Neural progenitor cell (in vitro differentiated cells): Measurements from ENCODE around the gene CDK2AP2.
"Not testable (repeated sequence)": the region's sequence is repeated elsewhere in the genome, so short reads cannot be mapped to it uniquely, and the experiment has no call there.

ENCODE experiments used
- EZH2phosphoT487 ChIP-seq: fragments of 200-600 bp; sonication (generic); IDR thresholded peaks from 2 replicates; pipeline ENCODE4 v1.6.1; 2017; ENCODE audit warnings: antibody characterized with exemption
- TF ChIP-seq, protein P1 (sequence below): fragments of 200-600 bp; sonication (generic); IDR thresholded peaks from 2 replicates; pipeline ENCODE4 v1.5.1; 2017; ENCODE audit warnings: antibody characterized with exemption, mild to moderate bottlenecking

DNA sequence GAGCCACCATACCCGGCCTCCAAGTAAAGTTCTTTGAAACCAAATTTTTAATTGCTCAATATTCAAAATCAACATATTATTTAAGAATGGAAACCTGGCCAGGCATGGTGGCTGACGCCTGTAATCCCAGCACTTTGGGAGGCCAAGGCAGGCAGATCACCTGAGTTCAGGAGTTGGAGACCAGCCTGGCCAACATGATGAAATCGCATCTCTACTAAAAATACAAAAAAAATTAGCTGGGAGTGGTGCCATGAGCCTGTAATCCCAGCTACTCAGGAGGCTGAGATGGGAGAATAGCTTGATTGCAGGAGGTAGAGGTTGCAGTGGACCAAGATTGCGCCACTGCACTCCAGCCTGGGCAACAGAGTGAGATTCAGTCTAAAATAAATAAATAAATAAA is 40.1 kb upstream of the CDK2AP2 start:
- TF ChIP-seq, protein P1, sequence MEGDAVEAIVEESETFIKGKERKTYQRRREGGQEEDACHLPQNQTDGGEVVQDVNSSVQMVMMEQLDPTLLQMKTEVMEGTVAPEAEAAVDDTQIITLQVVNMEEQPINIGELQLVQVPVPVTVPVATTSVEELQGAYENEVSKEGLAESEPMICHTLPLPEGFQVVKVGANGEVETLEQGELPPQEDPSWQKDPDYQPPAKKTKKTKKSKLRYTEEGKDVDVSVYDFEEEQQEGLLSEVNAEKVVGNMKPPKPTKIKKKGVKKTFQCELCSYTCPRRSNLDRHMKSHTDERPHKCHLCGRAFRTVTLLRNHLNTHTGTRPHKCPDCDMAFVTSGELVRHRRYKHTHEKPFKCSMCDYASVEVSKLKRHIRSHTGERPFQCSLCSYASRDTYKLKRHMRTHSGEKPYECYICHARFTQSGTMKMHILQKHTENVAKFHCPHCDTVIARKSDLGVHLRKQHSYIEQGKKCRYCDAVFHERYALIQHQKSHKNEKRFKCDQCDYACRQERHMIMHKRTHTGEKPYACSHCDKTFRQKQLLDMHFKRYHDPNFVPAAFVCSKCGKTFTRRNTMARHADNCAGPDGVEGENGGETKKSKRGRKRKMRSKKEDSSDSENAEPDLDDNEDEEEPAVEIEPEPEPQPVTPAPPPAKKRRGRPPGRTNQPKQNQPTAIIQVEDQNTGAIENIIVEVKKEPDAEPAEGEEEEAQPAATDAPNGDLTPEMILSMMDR = not testable (repeated sequence)
- TF ChIP-seq EZH2phosphoT487 = not testable (repeated sequence)
